ENCODE measurements around the gene CLDN24. TPM values are rescaled to one million over a fixed set of nuclear protein-coding genes. Genes with fewer than 3 reads are reported as not detected.

Gene CLDN24
- total RNA-seq, 2 donors from 2014 or later = not detected

DNA sequence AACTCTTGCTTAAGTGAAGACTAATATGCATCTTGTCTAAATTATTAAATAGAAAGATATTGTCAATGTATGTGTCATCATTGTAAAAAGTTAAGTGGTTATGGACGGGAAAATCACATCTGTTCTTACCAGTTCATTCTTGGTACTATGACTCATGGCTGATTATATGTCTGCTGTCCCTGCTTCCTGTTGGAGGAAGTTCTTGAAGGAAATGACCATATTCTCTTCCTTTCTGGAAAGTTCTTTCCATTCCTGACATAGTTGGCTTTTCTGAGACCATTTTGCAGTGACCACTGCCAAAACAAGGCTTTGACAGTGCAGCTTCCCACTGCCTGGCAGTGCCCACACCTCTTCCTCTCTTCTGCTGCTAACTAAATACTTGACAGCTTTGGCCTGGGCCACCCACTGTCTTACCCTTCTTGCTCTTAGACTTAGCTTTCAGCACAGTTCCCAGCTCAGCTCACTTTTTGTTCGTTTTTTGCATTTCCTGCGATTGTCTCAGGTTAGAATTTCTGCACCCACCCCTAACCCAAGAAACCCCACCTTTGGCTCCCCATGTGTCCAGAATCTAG lies 13.2 kb upstream of the CLDN24 start:
- H3K27me3 Mint-ChIP-seq (ENCODE audit: insufficient read depth) = peaks cover 4% of the 10 kb centered on the region
- no peak for DNase-seq
- H3K4me1 Mint-ChIP-seq = peaks cover 8% of the 10 kb centered on the region
- Histone ChIP-seq H3K4me1 (ENCODE audit: control insufficient read depth, insufficient read depth, low read length) (peaks cover 6% of the 10 kb centered on the region), H3K27ac (ENCODE audit: low read depth, low read length) (no peak overlapping the region), H3K9ac (ENCODE audit: extremely low read depth, low read length, poor library complexity, severe bottlenecking) (no peak overlapping the region), H3K36me3 (ENCODE audit: control insufficient read depth, insufficient read depth, low read length) (no peaks in the 10 kb centered on the region), H3K9me3 (ENCODE audit: control insufficient read depth, low read length) (peaks cover 11% of the 10 kb centered on the region), H3K27me3 (ENCODE audit: control insufficient read depth, insufficient read depth, low read length, poor library complexity, severe bottlenecking) (no peaks in the 10 kb centered on the region), H3K4me3 (ENCODE audit: low read length) (no peak overlapping the region)
- no peak overlapping the region for H3K27ac Mint-ChIP-seq
- WGBS, 2 experiments (ENCODE audit: insufficient coverage in 1 of 2, insufficient read length in 1 of 2) = 90 to 92% methylated on average over 3 of the region's 3 CpGs
- no peak overlapping the region for H3K4me3 Mint-ChIP-seq
- no peaks in the 10 kb centered on the region for H3K9me3 Mint-ChIP-seq
- H3K36me3 Mint-ChIP-seq (ENCODE audit: low read depth) = no peaks in the 10 kb centered on the region
- TF ChIP-seq, protein P1, sequence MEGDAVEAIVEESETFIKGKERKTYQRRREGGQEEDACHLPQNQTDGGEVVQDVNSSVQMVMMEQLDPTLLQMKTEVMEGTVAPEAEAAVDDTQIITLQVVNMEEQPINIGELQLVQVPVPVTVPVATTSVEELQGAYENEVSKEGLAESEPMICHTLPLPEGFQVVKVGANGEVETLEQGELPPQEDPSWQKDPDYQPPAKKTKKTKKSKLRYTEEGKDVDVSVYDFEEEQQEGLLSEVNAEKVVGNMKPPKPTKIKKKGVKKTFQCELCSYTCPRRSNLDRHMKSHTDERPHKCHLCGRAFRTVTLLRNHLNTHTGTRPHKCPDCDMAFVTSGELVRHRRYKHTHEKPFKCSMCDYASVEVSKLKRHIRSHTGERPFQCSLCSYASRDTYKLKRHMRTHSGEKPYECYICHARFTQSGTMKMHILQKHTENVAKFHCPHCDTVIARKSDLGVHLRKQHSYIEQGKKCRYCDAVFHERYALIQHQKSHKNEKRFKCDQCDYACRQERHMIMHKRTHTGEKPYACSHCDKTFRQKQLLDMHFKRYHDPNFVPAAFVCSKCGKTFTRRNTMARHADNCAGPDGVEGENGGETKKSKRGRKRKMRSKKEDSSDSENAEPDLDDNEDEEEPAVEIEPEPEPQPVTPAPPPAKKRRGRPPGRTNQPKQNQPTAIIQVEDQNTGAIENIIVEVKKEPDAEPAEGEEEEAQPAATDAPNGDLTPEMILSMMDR (conservative IDR thresholded peaks at IDR 0.05) = no peak

DNA sequence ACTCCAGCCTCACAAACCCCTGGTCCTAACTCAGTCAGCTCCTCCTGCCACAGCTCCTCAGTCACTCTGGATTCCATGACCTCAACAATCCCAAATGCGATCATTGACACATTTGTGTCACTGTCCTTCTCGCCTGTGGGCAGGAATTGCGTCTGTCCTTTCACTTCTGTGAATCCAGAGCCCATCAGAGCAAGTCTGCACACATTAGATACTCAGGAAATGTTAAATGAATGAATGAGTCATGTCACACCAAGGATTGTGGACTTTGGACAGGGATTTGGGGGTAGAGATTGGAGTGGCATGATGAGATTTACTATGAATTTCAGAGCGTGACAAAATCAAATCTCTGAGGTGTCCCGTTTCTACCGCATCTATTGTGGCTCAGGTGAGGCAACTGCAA lies 11.8 kb upstream of the CLDN24 start:
- Histone ChIP-seq H3K27me3 (ENCODE audit: control insufficient read depth, insufficient read depth, low read length, poor library complexity, severe bottlenecking) (no peaks in the 10 kb centered on the region), H3K4me3 (ENCODE audit: low read length) (no peak overlapping the region), H3K9me3 (ENCODE audit: control insufficient read depth, low read length) (peaks cover 17% of the 10 kb centered on the region), H3K27ac (ENCODE audit: low read depth, low read length) (no peak overlapping the region), H3K9ac (ENCODE audit: extremely low read depth, low read length, poor library complexity, severe bottlenecking) (no peak overlapping the region), H3K4me1 (ENCODE audit: control insufficient read depth, insufficient read depth, low read length) (peaks cover 13% of the 10 kb centered on the region), H3K36me3 (ENCODE audit: control insufficient read depth, insufficient read depth, low read length) (no peaks in the 10 kb centered on the region)
- DNase-seq = no peak
- 97 to 100% methylated on average over 4 to 5 of the region's 6 CpGs for WGBS, 2 experiments (ENCODE audit: insufficient coverage in 1 of 2, insufficient read length in 1 of 2)
- Mint-ChIP-seq H3K4me1 (peaks cover 16% of the 10 kb centered on the region), H3K27ac (no peak overlapping the region), H3K27me3 (ENCODE audit: insufficient read depth) (peaks cover 4% of the 10 kb centered on the region), H3K36me3 (ENCODE audit: low read depth) (no peaks in the 10 kb centered on the region), H3K9me3 (peaks cover 12% of the 10 kb centered on the region), H3K4me3 (no peak overlapping the region)
- TF ChIP-seq, protein P1 (conservative IDR thresholded peaks at IDR 0.05) = no peak

DNA sequence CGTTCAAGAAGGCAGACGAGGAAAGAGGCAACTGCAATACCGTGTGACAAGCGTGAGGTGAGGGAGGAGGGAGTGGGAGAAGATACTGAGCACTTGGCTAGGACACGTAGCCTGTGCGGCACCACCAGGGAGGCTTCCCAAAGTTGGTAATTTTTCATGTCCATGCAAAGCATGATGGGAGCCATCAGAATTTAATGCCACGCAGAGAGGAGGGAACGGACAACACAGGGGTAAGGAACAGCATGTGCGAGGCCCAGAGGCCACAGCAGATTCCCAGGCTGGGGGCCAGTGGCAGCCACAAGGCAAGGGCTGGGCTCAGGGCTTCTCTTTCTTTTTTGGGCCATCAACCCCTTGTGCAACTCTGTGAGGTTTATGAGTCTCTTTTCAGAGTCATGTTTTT lies 11.0 kb upstream of the CLDN24 start:
- Mint-ChIP-seq H3K36me3 (ENCODE audit: low read depth) (no peaks in the 10 kb centered on the region), H3K9me3 (peaks cover 19% of the 10 kb centered on the region), H3K27me3 (ENCODE audit: insufficient read depth) (peaks cover 4% of the 10 kb centered on the region), H3K4me1 (peaks cover 19% of the 10 kb centered on the region), H3K27ac (no peak overlapping the region), H3K4me3 (no peak overlapping the region)
- WGBS, 2 experiments (ENCODE audit: insufficient coverage in 1 of 2, insufficient read length in 1 of 2) = 95 to 96% methylated on average over 9 of the region's 9 CpGs
- TF ChIP-seq, protein P1 (conservative IDR thresholded peaks at IDR 0.05) = no peak
- Histone ChIP-seq H3K9me3 (ENCODE audit: control insufficient read depth, low read length) (peaks cover 25% of the 10 kb centered on the region), H3K27ac (ENCODE audit: low read depth, low read length) (no peak overlapping the region), H3K27me3 (ENCODE audit: control insufficient read depth, insufficient read depth, low read length, poor library complexity, severe bottlenecking) (no peaks in the 10 kb centered on the region), H3K36me3 (ENCODE audit: control insufficient read depth, insufficient read depth, low read length) (no peaks in the 10 kb centered on the region), H3K4me1 (ENCODE audit: control insufficient read depth, insufficient read depth, low read length) (peaks cover 13% of the 10 kb centered on the region), H3K4me3 (ENCODE audit: low read length) (no peak overlapping the region), H3K9ac (ENCODE audit: extremely low read depth, low read length, poor library complexity, severe bottlenecking) (no peak overlapping the region)
- no peak for DNase-seq
